ENCODE results near the gene CAPN5. TPM values are rescaled to one million over a fixed set of nuclear protein-coding genes. Genes with fewer than 3 reads are reported as not detected.

The CAPN5 gene
- total and polyA plus RNA-seq, 2 of the 13 experiments (the other 11 are each of a cell fraction or from before 2014, with no cell fraction given) = 0.27 to 1.2 TPM

- TF ChIP-seq NR2F6 (IDR thresholded peaks at IDR 0.05) (peak; percentile 84), NR2F6 (CRISPR knock-in tag; IDR thresholded peaks at IDR 0.05) (peak; percentile 92), MLX (CRISPR knock-in tag; IDR thresholded peaks at IDR 0.05) (0 out of 2 replicates have a peak, but pooled peaks have one; percentile 8), ZNF430 (CRISPR knock-in tag; IDR thresholded peaks at IDR 0.05) (no peak), CCDC6 (CRISPR knock-in tag; IDR thresholded peaks at IDR 0.05) (no peak), ZKSCAN1 (IDR thresholded peaks at IDR 0.05; ENCODE audit: low read length) (no peak), ZNF362 (CRISPR knock-in tag; IDR thresholded peaks at IDR 0.05; ENCODE audit: borderline replicate concordance) (peak; percentile 12; the same call in 1 of the 2 replicates), ZSCAN29 (CRISPR knock-in tag; conservative IDR thresholded peaks at IDR 0.05) (0 out of 2 replicates have a peak, but pooled peaks have one; percentile 47), KAT8 (CRISPR knock-in tag; IDR thresholded peaks at IDR 0.05) (peak; percentile 66), ZNF124 (CRISPR knock-in tag; IDR thresholded peaks at IDR 0.05) (0 out of 2 replicates have a peak, but pooled peaks have one; percentile 45), THAP11 (CRISPR knock-in tag; IDR thresholded peaks at IDR 0.05) (0 out of 2 replicates have a peak, but pooled peaks have one; percentile 23), GTF3A (CRISPR knock-in tag; conservative IDR thresholded peaks at IDR 0.05) (0 out of 2 replicates have a peak, but pooled peaks have one; percentile 70), ZBTB3 (CRISPR knock-in tag; IDR thresholded peaks at IDR 0.05; ENCODE audit: borderline replicate concordance, low read depth) (no peak), IRF2 (CRISPR knock-in tag; IDR thresholded peaks at IDR 0.05) (0 out of 2 replicates have a peak, but pooled peaks have one; percentile 31), MAX (IDR thresholded peaks at IDR 0.05) (peak; percentile 29; the same call in 1 of the 2 replicates), BORCS8-MEF2B (CRISPR knock-in tag; IDR thresholded peaks at IDR 0.05) (no peak), KDM5B (CRISPR knock-in tag; IDR thresholded peaks at IDR 0.05; ENCODE audit: borderline replicate concordance) (peak; percentile 49; the same call in 1 of the 2 replicates), ATF2 (CRISPR knock-in tag; IDR thresholded peaks at IDR 0.05) (peak; percentile 77), ATAD3A (CRISPR knock-in tag; IDR thresholded peaks at IDR 0.05) (no peak), ATF5 (CRISPR knock-in tag; IDR thresholded peaks at IDR 0.05; ENCODE audit: low read depth) (peak; percentile 76; the same call in 1 of the 2 replicates), NR2C2 (CRISPR knock-in tag; IDR thresholded peaks at IDR 0.05; ENCODE audit: borderline replicate concordance) (peak; percentile 86), ZFX (CRISPR knock-in tag; IDR thresholded peaks at IDR 0.05; ENCODE audit: low read depth) (peak; percentile 84), ZNF331 (CRISPR knock-in tag; IDR thresholded peaks at IDR 0.05) (peak; percentile 69; the same call in 1 of the 2 replicates), ZNF784 (CRISPR knock-in tag; IDR thresholded peaks at IDR 0.05; ENCODE audit: borderline replicate concordance) (peak; percentile 100), PPARG (CRISPR knock-in tag; conservative IDR thresholded peaks at IDR 0.05) (peak; percentile 52; the same call in 1 of the 2 replicates)
Measured at GRCh38 chr11:77144857-77145428, 78.2 kb downstream of the CAPN5 start (continued).

All from HepG2 (cell line).